HCT116 (cell line): ENCODE measurements around the gene SLC15A5. TPM values are rescaled to one million over a fixed set of nuclear protein-coding genes. Genes with fewer than 3 reads are reported as not detected.

Source experiments
- ATAC-seq: fragments of 200-7000 bp; cut with Tn5 transposase; 2 replicates; pipeline ENCODE4 v1.9.1; 2020; ENCODE audit warnings: mild to moderate bottlenecking, moderate library complexity
- BruUV-seq: library from RNA; stranded (reverse); fragments of 400-500 nt; replicated peaks from 2 replicates; lab custom pipeline; 2021; lab: Mats Ljungman, UMichigan
- CTCF ChIA-PET: fragments of 300-600 bp; sonication (Branson Sonifier 250); formaldehyde crosslinking; loops from one replicate; lab custom pipeline; 2021; ENCODE audit warnings: antibody characterized with exemption; lab: Charles Lee
- POLR2A ChIA-PET: fragments of 300-600, 350-600 bp; sonication (Branson Sonifier 250); formaldehyde crosslinking; loops from one replicate; lab custom pipeline; 2021; ENCODE audit warnings: antibody characterized with exemption; lab: Charles Lee
- RAD21 ChIA-PET, 2 experiments: fragments of 300-600 bp; sonication (Branson Sonifier 250); formaldehyde crosslinking; loops; one replicate each; lab custom pipeline; 2023; ENCODE audit warnings: low total read pairs in 2 of 2; ENCODE audit not compliant: uncharacterized antibody in 2 of 2, unreplicated experiment in 2 of 2, low non-redundant PET in 1 of 2; lab: Charles Lee
- DNase-seq: peaks from one replicate; pipeline ENCODE4 v3.0.0-alpha.2; 2010; ENCODE audit warnings: low read depth, low spot score
- H2AFZ ChIP-seq: fragments of 200-600 bp; shearing (Covaris generic), sonication (generic); 2 replicates; pipeline ENCODE4 v1.6.1; 2017; ENCODE audit warnings: low read depth, mixed run types, mixed read lengths, antibody characterized with exemption, low read length; ENCODE audit not compliant: poor library complexity, severe bottlenecking
- H3K27ac ChIP-seq: 2 replicates; pipeline ENCODE4 v1.5.1; 2012; ENCODE audit warnings: low read depth, low read length
- H3K27me3 ChIP-seq: fragments of 200-600 bp; sonication (generic); 2 replicates; pipeline ENCODE4 v1.6.1; 2016; ENCODE audit warnings: mixed run types, low read length, mixed read lengths; ENCODE audit not compliant: insufficient read depth
- H3K36me3 ChIP-seq, 2 experiments: fragments of 200-500 bp in 1 of 2; fragments of 200-600 bp in 1 of 2; sonication (Bioruptor generic) in 1 of 2; sonication (generic) in 1 of 2; 2 replicates each; pipeline versions ENCODE4 v1.5.1 to v1.6.1; 2014 to 2016; ENCODE audit warnings: low read length in 2 of 2, inconsistent platforms in 1 of 2, mixed read lengths in 1 of 2, mixed run types in 1 of 2; ENCODE audit not compliant: insufficient read depth in 2 of 2, control insufficient read depth in 1 of 2
- H3K4me1 ChIP-seq, 2 experiments: fragments of 200-600 bp in 1 of 2; sonication (generic) in 1 of 2; 2 replicates each; pipeline versions ENCODE4 v1.5.1 to v1.6.1; 2012 to 2017; ENCODE audit warnings: low read length in 2 of 2, inconsistent platforms in 1 of 2, mild to moderate bottlenecking in 1 of 2, mixed read lengths in 1 of 2, mixed run types in 1 of 2, moderate library complexity in 1 of 2; ENCODE audit not compliant: insufficient read depth in 2 of 2, control insufficient read depth in 1 of 2
- H3K4me2 ChIP-seq: fragments of 200-600 bp; sonication (generic); 2 replicates; pipeline ENCODE4 v1.6.1; 2017; ENCODE audit warnings: mixed run types, low read length, mixed read lengths
- H3K4me3 ChIP-seq, 2 experiments: fragments of 200-600 bp in 1 of 2; sonication (generic) in 1 of 2; replicated peaks in 1 of 2; 2 replicates each; pipeline ENCODE4 v1.5.1; 2011 to 2016; ENCODE audit warnings: low read length in 2 of 2, control low read depth in 1 of 2, low read depth in 1 of 2, mild to moderate bottlenecking in 1 of 2, mixed read lengths in 1 of 2, mixed run types in 1 of 2
- H3K79me2 ChIP-seq: fragments of 200-600 bp; sonication (generic); 2 replicates; pipeline ENCODE4 v1.6.1; 2017; ENCODE audit warnings: mild to moderate bottlenecking, mixed run types, low read length, moderate library complexity, mixed read lengths; ENCODE audit not compliant: insufficient read depth
- H3K9ac ChIP-seq: fragments of 200-600 bp; sonication (generic); 2 replicates; pipeline ENCODE4 v1.6.1; 2016; ENCODE audit warnings: low read length, mixed read lengths
- H3K9me2 ChIP-seq: fragments of 200-600 bp; sonication (generic), shearing (Covaris generic); 2 replicates; pipeline ENCODE4 v1.6.1; 2017; ENCODE audit warnings: mixed run types, mild to moderate bottlenecking, moderate library complexity; ENCODE audit not compliant: insufficient read depth
- H3K9me3 ChIP-seq, 2 experiments: fragments of 200-500 bp in 1 of 2; fragments of 200-600 bp in 1 of 2; sonication (Bioruptor generic) in 1 of 2; sonication (generic) in 1 of 2; 2 replicates each; pipeline ENCODE4 v1.6.1; 2014 to 2017; ENCODE audit warnings: low read length in 2 of 2, mixed read lengths in 2 of 2, inconsistent platforms in 1 of 2, low read depth in 1 of 2, mild to moderate bottlenecking in 1 of 2, mixed run types in 1 of 2, moderate library complexity in 1 of 2; ENCODE audit not compliant: control insufficient read depth in 1 of 2, insufficient read depth in 1 of 2
- H4K20me1 ChIP-seq: fragments of 200-600 bp; sonication (generic), shearing (Covaris generic); 2 replicates; pipeline ENCODE4 v1.6.1; 2017; ENCODE audit warnings: mixed run types, mild to moderate bottlenecking, moderate library complexity; ENCODE audit not compliant: insufficient read depth
- CEBPB ChIP-seq: IDR thresholded peaks from 2 replicates; pipeline ENCODE4 v1.6.1; 2012; ENCODE audit warnings: low read depth
- ELF1 ChIP-seq: IDR thresholded peaks from 2 replicates; pipeline ENCODE4 v1.6.1; 2012; ENCODE audit warnings: low read depth, borderline replicate concordance
- FOSL1 ChIP-seq: IDR thresholded peaks from 2 replicates; pipeline ENCODE4 v1.6.1; 2012; ENCODE audit warnings: low read depth
- JUND ChIP-seq: IDR thresholded peaks from 2 replicates; pipeline ENCODE4 v1.6.1; 2012
- POLR2A ChIP-seq: IDR thresholded peaks from 2 replicates; pipeline ENCODE4 v1.7.0; 2011; ENCODE audit warnings: borderline replicate concordance; ENCODE audit not compliant: insufficient read depth, insufficient read length; ENCODE audit errors: extremely low read depth
- SP1 ChIP-seq: IDR thresholded peaks from 2 replicates; pipeline ENCODE4 v1.6.1; 2012; ENCODE audit warnings: low read depth
- SRF ChIP-seq: IDR thresholded peaks from 2 replicates; pipeline ENCODE4 v1.6.1; 2012; ENCODE audit warnings: low read depth
- intact Hi-C: fragments of 100-400 bp; cut with micrococcal nuclease; formaldehyde crosslinking; loops from 2 replicates; pipeline ENCODE4 v1.10.0; 2022
- total RNA-seq: library from RNA; stranded (reverse); gene quantifications from one replicate; pipeline ENCODE4 v1.2.1, GENCODE V29; 2021; ENCODE audit not compliant: unreplicated experiment
- TF ChIP-seq, protein P1 (sequence below): IDR thresholded peaks from 2 replicates; pipeline ENCODE4 v1.6.1; 2011; ENCODE audit warnings: mild to moderate bottlenecking, low read length, moderate library complexity; ENCODE audit not compliant: insufficient replicate concordance; ENCODE audit errors: extremely low read depth
- TF ChIP-seq, protein P2 (sequence below), 3 experiments: fragments of 200-600 bp in 1 of 3; sonication (generic) in 1 of 3; IDR thresholded peaks in 2 of 3; conservative IDR thresholded peaks in 1 of 3; 2 replicates each; pipeline ENCODE4 v1.5.1; 2012 to 2017; ENCODE audit warnings: low read depth in 2 of 3, low read length in 2 of 3, antibody characterized with exemption in 1 of 3, borderline replicate concordance in 1 of 3, control low read depth in 1 of 3, mild to moderate bottlenecking in 1 of 3, mixed read lengths in 1 of 3, mixed run types in 1 of 3, moderate library complexity in 1 of 3; ENCODE audit not compliant: insufficient read depth in 1 of 3
- TF ChIP-seq, protein P3 (sequence below): IDR thresholded peaks from 2 replicates; pipeline ENCODE4 v1.6.1; 2012
- TF ChIP-seq, protein P4 (sequence below): IDR thresholded peaks from 2 replicates; pipeline ENCODE4 v1.6.1; 2012

The SLC15A5 gene
- total RNA-seq, 1 experiment from 2014 or later, result not detected

DNA sequence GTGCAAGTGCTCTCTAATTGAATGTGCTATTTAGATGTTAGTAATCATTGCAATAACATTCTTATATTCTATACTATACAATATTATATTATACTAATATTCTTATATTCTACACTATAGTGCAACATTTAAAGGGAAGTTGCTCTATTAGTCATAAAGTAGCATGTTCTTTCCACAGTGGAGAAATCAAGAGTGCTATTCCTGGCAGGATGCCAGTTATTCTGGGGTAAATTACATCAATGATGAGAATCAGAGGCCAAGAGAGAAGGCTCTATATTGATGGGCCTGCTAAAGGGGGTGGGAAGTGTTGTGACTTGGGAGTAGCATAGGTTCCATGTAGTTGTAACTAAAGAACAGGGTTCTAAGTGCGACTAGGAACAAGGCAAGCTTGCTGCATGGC lies 121.5 kb downstream of the SLC15A5 start:
- ChIA-PET RAD21 (no interaction called here), CTCF (no interaction called here), POLR2A (no interaction called here)
- BruUV-seq, result no TSS peak
- no peaks in the 10 kb centered on the region for H3K9me2 ChIP-seq
- H3K9ac ChIP-seq, result no peak overlapping the region
- no peak overlapping the region for H2AFZ ChIP-seq
- H4K20me1 ChIP-seq, result no peaks in the 10 kb centered on the region
- H3K4me3 ChIP-seq, result no peak overlapping the region
- no peaks in the 10 kb centered on the region for H3K9me3 ChIP-seq
- intact Hi-C loops, result no loop called here
- H3K79me2 ChIP-seq, result no peaks in the 10 kb centered on the region
- H3K4me2 ChIP-seq, result no peak overlapping the region
- H3K36me3 ChIP-seq, result no peaks in the 10 kb centered on the region
- TF ChIP-seq, protein P1, sequence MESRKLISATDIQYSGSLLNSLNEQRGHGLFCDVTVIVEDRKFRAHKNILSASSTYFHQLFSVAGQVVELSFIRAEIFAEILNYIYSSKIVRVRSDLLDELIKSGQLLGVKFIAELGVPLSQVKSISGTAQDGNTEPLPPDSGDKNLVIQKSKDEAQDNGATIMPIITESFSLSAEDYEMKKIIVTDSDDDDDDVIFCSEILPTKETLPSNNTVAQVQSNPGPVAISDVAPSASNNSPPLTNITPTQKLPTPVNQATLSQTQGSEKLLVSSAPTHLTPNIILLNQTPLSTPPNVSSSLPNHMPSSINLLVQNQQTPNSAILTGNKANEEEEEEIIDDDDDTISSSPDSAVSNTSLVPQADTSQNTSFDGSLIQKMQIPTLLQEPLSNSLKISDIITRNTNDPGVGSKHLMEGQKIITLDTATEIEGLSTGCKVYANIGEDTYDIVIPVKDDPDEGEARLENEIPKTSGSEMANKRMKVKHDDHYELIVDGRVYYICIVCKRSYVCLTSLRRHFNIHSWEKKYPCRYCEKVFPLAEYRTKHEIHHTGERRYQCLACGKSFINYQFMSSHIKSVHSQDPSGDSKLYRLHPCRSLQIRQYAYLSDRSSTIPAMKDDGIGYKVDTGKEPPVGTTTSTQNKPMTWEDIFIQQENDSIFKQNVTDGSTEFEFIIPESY, result no peak
- TF ChIP-seq, protein P2, sequence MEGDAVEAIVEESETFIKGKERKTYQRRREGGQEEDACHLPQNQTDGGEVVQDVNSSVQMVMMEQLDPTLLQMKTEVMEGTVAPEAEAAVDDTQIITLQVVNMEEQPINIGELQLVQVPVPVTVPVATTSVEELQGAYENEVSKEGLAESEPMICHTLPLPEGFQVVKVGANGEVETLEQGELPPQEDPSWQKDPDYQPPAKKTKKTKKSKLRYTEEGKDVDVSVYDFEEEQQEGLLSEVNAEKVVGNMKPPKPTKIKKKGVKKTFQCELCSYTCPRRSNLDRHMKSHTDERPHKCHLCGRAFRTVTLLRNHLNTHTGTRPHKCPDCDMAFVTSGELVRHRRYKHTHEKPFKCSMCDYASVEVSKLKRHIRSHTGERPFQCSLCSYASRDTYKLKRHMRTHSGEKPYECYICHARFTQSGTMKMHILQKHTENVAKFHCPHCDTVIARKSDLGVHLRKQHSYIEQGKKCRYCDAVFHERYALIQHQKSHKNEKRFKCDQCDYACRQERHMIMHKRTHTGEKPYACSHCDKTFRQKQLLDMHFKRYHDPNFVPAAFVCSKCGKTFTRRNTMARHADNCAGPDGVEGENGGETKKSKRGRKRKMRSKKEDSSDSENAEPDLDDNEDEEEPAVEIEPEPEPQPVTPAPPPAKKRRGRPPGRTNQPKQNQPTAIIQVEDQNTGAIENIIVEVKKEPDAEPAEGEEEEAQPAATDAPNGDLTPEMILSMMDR (IDR thresholded peaks at IDR 0.05 in 2 of 3, conservative IDR thresholded peaks at IDR 0.05 in 1 of 3; ENCODE audit: borderline replicate concordance in 1 of 3, insufficient read depth in 1 of 3, low read depth in 2 of 3, low read length in 2 of 3), result no peak
- H3K27me3 ChIP-seq, result no peaks in the 10 kb centered on the region
- no peaks in the 10 kb centered on the region for H3K4me1 ChIP-seq
- ATAC-seq (no peak), DNase-seq (no peak)
- no peak overlapping the region for H3K27ac ChIP-seq

DNA sequence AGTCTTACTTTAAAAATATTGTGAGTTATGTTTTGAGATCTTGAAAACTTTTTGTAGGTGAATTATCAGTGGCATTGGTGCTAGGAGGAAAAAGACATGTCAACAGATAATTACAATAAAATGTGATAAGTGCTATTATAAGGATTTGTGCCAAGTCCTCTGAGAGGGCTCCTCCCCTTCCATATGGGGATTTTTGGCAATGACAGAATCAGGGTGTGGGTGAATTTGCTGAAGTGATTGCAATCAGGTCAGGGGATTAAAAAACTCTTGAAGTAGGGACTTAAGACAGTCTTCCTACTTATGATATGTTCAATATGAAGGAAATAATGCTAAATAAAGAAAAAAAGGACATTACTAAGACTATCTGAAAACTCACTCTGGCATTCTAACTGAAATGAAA lies 122.5 kb downstream of the SLC15A5 start:
- RAD21 ChIA-PET, result no interaction called here
- H3K79me2 ChIP-seq, result no peaks in the 10 kb centered on the region
- ATAC-seq, result no peak
- TF ChIP-seq, protein P3, sequence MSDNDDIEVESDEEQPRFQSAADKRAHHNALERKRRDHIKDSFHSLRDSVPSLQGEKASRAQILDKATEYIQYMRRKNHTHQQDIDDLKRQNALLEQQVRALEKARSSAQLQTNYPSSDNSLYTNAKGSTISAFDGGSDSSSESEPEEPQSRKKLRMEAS, result no peak
- TF ChIP-seq, protein P2 (IDR thresholded peaks at IDR 0.05 in 2 of 3, conservative IDR thresholded peaks at IDR 0.05 in 1 of 3; ENCODE audit: borderline replicate concordance in 1 of 3, insufficient read depth in 1 of 3, low read depth in 2 of 3, low read length in 2 of 3), result no peak
- TF ChIP-seq FOSL1 (no peak), JUND (no peak), CEBPB (no peak), SRF (no peak), SP1 (no peak), POLR2A (no peak), ELF1 (no peak)
- TF ChIP-seq, protein P4, sequence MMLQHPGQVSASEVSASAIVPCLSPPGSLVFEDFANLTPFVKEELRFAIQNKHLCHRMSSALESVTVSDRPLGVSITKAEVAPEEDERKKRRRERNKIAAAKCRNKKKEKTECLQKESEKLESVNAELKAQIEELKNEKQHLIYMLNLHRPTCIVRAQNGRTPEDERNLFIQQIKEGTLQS, result no peak
- H3K4me3 ChIP-seq, result no peak overlapping the region
- H4K20me1 ChIP-seq, result no peaks in the 10 kb centered on the region
- H3K27ac ChIP-seq, result no peak overlapping the region
- H3K9ac ChIP-seq, result no peak overlapping the region
- H2AFZ ChIP-seq, result no peak overlapping the region
- CTCF ChIA-PET, result no interaction called here
- H3K4me2 ChIP-seq, result no peak overlapping the region
- no peaks in the 10 kb centered on the region for H3K9me3 ChIP-seq
- H3K9me2 ChIP-seq, result no peaks in the 10 kb centered on the region
- BruUV-seq, result no TSS peak
- POLR2A ChIA-PET, result no interaction called here
- H3K36me3 ChIP-seq, result no peaks in the 10 kb centered on the region
- intact Hi-C loops, result no loop called here
- H3K4me1 ChIP-seq, result no peaks in the 10 kb centered on the region
- DNase-seq, result no peak
- no peaks in the 10 kb centered on the region for H3K27me3 ChIP-seq
